PFSK-1 (cell line): ENCODE data around the gene ABCG1. TPM values are rescaled to one million over a fixed set of nuclear protein-coding genes. Genes with fewer than 3 reads are reported as not detected.

Experiments used
- FOXP2 ChIP-seq: optimal IDR thresholded peaks from 2 replicates; pipeline ENCODE3; 2011; ENCODE audit warnings: borderline replicate concordance, control low read depth, inconsistent platforms; ENCODE audit not compliant: insufficient read depth; ENCODE audit errors: extremely low read length, extremely low read depth
- POLR2AphosphoS5 ChIP-seq: IDR thresholded peaks from 2 replicates; pipeline ENCODE4 v1.6.1; 2012; ENCODE audit warnings: low read depth, mild to moderate bottlenecking, control low read depth, low read length, moderate library complexity
- SIN3A ChIP-seq: IDR thresholded peaks from 2 replicates; pipeline ENCODE4 v1.6.1; 2012; ENCODE audit warnings: mild to moderate bottlenecking, low read length, moderate library complexity, borderline replicate concordance; ENCODE audit not compliant: insufficient read depth
- TAF1 ChIP-seq: IDR thresholded peaks from 2 replicates; pipeline ENCODE4 v1.6.1; 2012; ENCODE audit warnings: low read length, control low read depth, borderline replicate concordance; ENCODE audit not compliant: insufficient read depth
- polyA plus RNA-seq: library from polyadenylated mRNA; unstranded; fragments of >200 nt; gene quantifications from one replicate; pipeline ENCODE4 v1.2.1, GENCODE V29; 2012; ENCODE audit warnings: low read depth, missing spikeins; ENCODE audit not compliant: insufficient read length
- TF ChIP-seq, protein P1 (sequence below), 2 experiments: IDR thresholded peaks; 2 replicates each; pipeline versions ENCODE4 v1.6.1 to v1.8.0; 2011 to 2012; ENCODE audit warnings: low read depth in 2 of 2, low read length in 2 of 2, control low read depth in 1 of 2, inconsistent platforms in 1 of 2, mild to moderate bottlenecking in 1 of 2, moderate library complexity in 1 of 2; ENCODE audit not compliant: insufficient read depth in 1 of 2

Gene ABCG1
- polyA plus RNA-seq, result 36.0 TPM

DNA sequence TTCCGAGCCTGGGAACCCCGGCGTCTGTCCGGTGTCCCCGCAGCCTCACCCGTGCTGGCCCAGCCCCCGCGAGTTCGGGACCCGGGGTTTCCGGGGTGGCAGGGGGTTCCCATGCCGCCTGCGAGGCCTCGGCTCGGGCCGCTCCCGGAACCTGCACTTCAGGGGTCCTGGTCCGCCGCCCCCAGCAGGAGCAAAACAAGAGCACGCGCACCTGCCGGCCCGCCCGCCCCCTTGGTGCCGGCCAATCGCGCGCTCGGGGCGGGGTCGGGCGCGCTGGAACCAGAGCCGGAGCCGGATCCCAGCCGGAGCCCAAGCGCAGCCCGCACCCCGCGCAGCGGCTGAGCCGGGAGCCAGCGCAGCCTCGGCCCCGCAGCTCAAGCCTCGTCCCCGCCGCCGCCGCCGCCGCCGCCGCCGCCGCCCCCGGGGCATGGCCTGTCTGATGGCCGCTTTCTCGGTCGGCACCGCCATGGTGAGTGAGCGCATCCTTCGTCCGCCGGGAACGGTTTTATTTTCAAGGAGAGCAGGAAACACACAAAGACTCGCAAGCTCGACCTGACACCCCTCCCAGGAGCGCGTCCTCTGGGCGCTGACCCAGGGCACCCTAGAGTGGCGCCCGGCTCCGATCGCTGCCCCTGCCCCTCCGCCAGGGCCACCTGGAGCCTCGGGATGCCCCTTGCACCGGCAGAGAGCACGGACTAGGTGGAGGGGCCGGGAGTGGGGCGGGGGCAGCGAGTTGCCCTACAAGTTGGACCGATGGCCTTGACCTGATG, at the start of gene ABCG1:
Gene ABCG1, plus strand, starts transcription at position 305 of the 770 bp plus-strand sequence. Its CDS starts 123 bp downstream, at position 428.
- TF ChIP-seq TAF1 (no peak), FOXP2 (no peak), POLR2AphosphoS5 (no peak), SIN3A (no peak)
- TF ChIP-seq, protein P1, sequence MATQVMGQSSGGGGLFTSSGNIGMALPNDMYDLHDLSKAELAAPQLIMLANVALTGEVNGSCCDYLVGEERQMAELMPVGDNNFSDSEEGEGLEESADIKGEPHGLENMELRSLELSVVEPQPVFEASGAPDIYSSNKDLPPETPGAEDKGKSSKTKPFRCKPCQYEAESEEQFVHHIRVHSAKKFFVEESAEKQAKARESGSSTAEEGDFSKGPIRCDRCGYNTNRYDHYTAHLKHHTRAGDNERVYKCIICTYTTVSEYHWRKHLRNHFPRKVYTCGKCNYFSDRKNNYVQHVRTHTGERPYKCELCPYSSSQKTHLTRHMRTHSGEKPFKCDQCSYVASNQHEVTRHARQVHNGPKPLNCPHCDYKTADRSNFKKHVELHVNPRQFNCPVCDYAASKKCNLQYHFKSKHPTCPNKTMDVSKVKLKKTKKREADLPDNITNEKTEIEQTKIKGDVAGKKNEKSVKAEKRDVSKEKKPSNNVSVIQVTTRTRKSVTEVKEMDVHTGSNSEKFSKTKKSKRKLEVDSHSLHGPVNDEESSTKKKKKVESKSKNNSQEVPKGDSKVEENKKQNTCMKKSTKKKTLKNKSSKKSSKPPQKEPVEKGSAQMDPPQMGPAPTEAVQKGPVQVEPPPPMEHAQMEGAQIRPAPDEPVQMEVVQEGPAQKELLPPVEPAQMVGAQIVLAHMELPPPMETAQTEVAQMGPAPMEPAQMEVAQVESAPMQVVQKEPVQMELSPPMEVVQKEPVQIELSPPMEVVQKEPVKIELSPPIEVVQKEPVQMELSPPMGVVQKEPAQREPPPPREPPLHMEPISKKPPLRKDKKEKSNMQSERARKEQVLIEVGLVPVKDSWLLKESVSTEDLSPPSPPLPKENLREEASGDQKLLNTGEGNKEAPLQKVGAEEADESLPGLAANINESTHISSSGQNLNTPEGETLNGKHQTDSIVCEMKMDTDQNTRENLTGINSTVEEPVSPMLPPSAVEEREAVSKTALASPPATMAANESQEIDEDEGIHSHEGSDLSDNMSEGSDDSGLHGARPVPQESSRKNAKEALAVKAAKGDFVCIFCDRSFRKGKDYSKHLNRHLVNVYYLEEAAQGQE (IDR thresholded peaks at IDR 0.05; ENCODE audit: insufficient read depth in 1 of 2, low read depth in 2 of 2, low read length in 2 of 2), result no peak

DNA sequence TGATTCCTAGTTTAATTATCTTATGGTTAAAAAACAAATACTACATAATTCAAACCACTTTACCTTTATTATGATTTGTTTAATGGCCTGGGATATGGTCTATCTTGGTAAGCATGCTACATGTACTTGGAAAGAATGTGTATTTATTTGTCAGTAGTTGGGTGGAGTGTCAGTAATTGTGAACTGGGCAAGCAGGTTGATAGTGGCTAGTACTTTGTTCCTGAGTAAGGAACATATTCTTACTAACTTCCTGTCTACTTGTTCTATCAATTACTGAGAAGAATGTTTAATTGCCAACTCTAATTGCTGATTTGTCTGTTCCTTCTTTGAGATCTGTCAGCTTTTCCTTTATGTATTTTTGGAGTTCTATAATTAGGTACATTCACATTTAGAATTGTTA, 49.2 kb upstream of the ABCG1 start:
- TF ChIP-seq TAF1 (no peak), POLR2AphosphoS5 (no peak), SIN3A (no peak), FOXP2 (no peak)
- TF ChIP-seq, protein P1 (IDR thresholded peaks at IDR 0.05; ENCODE audit: insufficient read depth in 1 of 2, low read depth in 2 of 2, low read length in 2 of 2), result no peak

DNA sequence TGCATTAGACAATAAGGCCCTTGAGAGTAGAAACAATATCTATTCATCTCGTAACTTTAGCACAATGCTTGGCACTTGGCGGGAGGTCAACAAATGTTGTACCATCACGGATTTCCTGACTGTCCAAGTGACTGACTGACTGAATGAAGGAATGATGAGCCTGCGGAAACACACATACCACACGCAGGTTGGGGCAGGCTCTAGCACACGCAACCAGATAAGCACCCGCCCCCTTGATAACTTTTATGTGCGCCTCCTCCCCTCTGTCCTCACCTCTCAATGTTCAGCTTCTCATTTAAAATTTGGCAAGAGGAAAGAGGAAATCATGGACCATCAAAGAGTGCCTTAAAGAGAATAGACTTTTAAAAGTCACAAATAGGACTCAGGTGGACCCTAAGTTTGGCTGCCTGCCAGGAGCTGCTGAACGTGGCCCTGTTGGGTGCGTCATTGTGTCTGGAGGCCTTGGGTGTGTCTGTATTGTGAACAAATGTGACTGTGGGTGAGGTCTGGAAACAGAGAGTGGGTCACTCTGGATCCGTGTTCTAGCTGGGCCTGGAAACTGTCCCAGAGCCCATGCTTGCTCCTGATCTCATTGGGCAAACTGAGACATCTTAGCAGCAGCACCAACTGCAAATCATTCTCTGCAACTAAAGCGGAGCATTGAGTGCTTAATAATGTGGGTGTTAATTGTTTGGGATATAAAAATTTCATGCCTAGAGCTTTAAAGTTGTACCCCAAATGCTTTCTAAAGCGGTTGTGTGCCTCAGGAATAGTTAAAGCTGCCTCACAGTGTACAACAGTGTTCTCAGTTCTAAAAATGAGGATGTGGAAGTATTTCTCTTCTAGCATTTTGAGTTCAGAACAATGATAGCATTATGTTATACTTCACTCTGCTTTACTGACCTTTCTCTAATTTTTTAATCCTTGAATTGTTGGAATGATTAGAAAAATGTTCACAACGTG, 47.6 kb upstream of the ABCG1 start:
- TF ChIP-seq SIN3A (no peak), TAF1 (no peak), POLR2AphosphoS5 (no peak), FOXP2 (no peak)
- TF ChIP-seq, protein P1 (IDR thresholded peaks at IDR 0.05; ENCODE audit: insufficient read depth in 1 of 2, low read depth in 2 of 2, low read length in 2 of 2), result no peak

DNA sequence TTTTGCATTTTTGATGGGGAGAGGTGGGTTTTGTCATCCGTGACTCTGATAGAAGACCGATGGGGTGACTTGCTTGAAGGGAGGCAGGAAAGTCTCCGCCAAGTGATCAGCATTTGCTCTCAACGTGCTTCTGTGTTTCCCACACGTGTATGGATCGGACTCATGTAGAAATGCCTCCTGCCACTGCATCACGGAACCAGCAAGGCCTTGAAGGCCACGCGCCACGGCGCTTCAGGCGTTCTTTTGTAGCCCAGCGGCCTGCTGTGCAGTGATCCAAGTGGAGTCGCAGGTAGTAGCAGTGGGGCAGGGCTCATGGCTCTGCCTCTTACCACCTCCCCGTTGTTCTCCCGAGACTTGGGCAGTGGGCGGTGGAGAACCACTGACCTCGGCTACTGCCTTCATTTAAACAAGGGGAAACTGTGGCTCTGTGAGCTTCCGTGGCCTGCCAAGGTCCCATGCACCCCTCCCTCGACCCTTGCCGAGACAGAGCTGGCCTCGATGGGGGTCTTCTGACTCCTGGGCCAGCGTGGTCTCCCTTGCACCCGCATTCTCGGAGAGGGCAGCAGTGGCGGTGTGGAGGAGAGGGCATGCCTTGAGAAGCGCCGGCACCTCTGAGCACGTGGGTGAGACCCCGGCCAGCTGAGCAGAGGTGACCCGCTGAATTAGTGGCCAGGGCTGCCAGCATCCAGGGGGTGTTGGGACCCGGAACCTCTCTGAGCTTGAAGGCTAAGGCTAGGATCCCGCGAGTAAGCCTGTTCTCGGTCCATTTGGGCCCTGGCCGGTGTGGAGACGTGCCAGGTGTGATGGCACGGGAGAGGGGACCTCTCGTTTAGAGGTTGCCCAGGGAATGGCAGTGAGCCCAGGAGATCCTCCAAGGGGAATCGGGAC, 46.1 kb upstream of the ABCG1 start:
- TF ChIP-seq POLR2AphosphoS5, result no peak
- TF ChIP-seq FOXP2, result no peak
- no peak for TF ChIP-seq SIN3A
- no peak for TF ChIP-seq TAF1
- TF ChIP-seq, protein P1 (IDR thresholded peaks at IDR 0.05; ENCODE audit: insufficient read depth in 1 of 2, low read depth in 2 of 2, low read length in 2 of 2), result no peak
